Stimulated activated CD4-positive, alpha-beta T cell treated with anti-CD3 and anti-CD28 coated beads, Interleukin-15, amount 100 ng/mL, for 24 hours (primary cell): ENCODE measurements around the gene SNRNP200.
A peak's percentile ranks its signal among the peaks of the same experiment; 100 is the strongest.

Source experiments
- DNase-seq: peaks from one replicate; pipeline ENCODE4 v3.0.0-alpha.2; 2020

The SNRNP200 gene

DNA sequence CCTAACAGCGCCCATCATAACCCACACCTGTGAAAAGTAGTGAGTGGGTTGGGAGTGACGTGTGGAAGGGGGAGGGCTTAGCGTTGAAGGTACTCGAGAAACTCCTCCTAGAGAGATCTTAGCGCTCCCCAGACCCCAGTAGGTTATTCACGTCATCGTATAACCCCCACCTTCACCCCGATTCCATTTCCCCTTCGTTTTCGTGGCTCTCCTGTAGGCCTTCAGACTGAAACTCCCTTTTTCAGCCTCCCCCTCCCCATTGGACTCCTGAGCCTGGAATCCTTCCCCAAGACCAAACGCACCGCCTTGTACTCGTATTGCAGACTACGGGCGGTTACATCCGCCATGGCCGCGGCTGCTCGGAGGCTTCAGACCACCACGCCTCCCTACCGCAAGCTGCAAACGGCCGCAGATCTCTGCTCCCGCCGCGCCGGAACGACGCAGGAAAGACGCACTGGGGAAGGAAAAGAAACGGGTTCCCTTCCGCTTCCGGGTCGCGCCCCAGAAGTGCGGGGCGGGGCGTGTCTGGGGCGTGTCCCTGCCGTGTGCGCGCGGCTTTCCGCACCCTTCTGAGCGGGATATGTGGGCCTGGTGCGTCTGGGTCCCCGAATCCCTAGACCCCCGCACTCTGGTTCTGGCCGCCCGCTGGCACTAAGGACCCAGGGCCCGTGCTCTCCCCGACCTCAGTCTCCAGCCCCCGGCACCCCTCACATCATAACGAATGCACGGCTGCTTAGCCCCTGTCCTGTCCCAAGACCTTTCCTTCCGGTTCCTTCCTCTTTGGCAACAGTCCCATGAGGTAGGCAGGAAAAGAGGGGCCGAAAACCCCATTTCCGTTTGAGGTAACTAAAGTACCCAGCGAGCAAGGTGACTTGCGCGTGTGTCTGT is at the start of gene SNRNP200:
Gene SNRNP200, minus strand, starts transcription at position 456 of the 888 bp plus-strand sequence. Its CDS starts 109 bp downstream, at position 347.
- DNase-seq: peak; percentile 95

DNA sequence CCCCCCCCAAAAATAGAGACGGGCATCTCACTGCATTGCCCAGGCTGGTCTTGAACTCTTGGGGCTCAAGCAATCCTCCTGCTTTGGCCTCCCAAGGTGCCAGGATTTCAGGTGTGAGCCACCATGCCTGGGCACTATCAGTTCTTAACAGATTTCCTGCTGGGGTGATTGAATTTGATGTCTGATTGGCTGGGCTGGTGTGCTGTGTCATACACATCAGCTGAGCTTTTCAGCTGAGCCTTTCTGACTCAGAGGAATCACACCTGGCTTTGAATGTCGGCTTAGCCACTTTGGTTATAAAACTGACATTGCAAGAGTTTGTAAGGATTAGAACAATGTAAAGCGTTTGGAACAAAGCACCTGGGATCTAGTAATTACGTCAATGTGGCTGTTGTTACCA is 49.1 kb upstream of the SNRNP200 start:
- DNase-seq: no peak

DNA sequence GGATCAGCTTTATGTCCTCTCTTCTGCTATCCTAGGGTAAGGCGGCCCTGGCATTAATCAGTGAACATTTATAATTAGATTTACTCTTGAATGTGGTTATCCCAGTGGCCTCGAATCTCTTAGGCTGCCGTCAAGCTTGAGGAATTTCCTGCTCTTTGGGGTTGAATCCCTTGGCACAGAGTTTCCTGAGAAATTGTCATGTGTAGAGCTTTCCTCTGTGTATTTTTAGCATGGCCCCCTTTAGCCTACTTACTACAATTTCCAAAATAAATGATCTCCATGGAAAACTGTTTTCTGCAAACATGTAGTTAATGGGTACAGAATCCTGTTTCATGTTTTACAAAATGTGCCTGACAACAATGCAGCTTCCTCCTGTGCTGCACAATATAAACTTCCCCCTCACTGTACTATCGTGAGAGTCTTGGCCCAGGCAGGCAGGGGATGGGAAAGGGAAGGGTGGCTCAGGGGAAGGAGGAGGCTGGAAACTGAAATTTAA is 48.3 kb upstream of the SNRNP200 start:
- no peak for DNase-seq

DNA sequence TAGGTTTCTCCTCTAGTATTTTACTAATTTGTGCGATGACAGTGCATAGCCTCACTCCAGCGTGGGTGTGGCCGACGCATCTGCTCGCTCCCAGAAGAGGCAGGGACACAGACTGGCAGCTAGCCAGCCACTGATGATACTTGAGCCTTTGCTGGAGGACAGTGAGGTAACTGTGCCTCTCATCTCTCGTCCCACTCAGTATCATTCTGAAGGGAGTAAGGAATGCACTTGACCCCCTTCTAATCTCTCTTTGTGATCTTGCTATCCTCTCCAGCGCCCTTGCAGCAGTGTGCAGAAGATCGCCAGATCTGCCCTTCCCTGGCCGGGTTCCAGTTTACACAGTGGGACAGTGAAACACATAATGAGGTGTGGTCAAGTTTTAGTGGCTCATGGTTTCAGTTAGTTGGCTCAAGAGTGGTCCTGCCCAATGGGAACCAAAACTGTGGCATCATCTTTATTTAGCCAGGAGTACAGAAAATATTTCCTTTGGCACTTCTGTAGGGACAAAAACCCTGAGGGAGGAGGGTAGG is 47.8 kb upstream of the SNRNP200 start:
- DNase-seq: no peak

DNA sequence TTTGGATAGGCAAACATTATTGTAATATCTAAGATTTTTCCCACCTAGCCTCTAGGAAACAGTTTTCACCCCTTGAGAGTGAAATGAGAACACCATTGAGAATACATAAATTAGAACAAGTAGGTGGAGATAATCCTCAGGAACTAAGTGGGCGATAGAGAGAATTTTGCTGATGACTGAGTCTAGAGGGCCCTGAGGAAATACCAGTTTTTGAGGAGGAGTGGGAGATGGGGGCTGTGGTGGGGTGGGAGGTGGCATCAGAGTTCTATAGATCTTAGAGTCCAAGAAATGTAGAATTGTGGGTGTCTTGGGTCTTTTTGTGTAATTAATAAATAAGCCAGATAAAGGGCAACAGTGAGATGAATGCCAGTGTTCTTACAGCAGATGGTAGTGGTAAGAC is 42.0 kb upstream of the SNRNP200 start:
- DNase-seq: no peak

DNA sequence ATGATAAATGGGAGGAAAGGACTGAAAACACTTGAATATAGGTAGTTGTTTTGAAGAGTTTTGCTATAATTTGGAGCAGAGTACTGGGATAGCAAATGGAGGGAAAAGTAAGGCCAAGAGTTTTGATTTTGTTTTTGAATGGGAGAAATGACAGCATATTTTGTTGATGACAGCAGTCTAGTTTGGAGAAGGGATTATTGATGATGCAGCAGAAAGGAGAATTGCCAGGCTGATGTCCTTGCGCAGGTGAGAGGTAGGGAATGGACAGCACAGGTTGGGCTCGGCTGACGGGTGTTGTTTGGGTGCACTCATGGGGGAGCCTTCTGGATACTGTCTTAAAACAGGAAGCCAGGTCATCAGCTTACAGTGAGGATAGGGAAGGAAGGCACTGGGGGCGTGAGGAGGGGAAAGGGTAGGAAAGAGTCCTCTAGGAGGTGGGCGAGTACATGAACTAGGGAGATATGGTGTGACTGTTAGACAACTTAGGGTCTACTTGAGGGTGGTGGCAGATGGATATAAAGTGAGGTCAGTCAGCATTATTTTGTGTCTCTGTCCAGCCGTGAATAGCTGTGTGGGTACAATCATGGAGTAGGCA is 40.6 kb upstream of the SNRNP200 start:
- no peak for DNase-seq

DNA sequence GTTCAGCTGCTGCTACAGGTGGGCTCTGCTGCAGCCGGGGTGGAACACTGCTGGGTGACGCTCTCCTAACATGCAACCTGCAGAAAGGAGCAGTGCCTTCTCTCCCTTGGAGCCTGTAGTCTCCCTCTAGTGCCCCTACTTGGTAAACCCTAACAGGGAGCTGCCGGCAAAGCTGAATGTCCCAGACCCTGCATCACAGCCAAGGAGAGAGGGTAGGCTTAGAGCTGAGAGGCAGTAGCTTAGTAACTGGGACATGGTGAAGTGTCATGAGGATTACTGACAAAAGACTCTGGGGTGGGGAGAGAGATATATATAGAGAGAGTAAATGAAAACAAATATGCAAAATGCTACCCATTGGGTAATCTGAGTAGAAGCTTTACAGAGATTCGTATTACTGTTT is 40.1 kb upstream of the SNRNP200 start:
- no peak for DNase-seq

DNA sequence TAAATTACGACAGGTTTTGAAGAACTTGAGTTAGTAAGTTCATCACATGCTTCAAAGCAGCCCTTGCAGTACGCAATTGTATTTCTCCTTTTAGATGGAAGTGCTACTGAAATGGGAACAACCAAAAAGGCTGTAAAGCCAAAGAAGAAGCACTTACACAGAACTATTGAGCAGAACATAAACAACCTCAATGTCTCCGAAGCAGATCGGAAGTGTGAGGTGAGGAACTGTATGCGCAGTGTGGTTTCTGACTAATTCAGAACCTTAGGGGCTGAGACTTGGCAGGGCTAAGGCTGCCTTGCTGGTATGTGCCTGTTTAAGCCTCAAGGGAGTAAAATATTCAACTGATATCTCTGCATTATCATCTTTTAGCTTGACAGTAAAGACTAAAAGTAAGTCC is 38.7 kb upstream of the SNRNP200 start:
- DNase-seq: peak; percentile 46

DNA sequence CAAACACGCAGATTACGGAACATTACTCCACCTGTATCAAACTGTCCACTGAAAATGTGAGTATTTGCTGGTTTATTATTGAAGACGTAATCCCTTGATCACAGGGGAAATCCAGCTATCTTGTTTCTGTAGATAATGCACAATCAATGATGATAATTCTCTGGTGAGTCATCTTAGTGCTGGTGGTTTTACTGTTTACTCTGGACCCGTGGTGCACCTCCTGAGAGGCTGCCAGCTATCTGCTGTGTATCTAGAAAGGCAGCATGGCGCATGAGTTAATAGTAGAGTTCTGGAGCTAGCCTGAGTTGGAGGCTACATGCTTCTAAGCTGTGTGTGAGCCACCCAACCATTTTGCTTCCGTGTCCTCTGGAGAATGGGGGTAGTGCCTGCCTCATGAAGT is 36.7 kb upstream of the SNRNP200 start:
- DNase-seq: peak; percentile 40

DNA sequence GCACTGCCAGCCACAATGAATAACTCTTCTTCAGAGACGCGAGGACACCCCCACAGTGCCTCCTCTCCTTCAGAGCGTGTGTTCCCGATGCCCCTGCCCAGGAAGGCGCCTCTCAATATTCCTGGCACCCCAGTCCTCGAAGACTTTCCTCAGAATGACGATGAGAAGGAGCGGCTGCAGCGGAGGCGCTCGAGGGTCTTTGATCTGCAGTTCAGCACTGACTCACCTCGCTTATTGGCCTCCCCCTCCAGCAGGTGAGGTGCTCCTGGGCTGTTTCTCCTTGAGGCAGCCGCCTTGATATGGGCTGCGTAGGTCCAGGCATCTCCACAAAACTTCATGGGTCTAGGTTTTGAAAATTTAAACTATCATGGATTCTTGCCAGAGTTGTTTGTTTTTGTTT is 36.3 kb upstream of the SNRNP200 start:
- no peak for DNase-seq

DNA sequence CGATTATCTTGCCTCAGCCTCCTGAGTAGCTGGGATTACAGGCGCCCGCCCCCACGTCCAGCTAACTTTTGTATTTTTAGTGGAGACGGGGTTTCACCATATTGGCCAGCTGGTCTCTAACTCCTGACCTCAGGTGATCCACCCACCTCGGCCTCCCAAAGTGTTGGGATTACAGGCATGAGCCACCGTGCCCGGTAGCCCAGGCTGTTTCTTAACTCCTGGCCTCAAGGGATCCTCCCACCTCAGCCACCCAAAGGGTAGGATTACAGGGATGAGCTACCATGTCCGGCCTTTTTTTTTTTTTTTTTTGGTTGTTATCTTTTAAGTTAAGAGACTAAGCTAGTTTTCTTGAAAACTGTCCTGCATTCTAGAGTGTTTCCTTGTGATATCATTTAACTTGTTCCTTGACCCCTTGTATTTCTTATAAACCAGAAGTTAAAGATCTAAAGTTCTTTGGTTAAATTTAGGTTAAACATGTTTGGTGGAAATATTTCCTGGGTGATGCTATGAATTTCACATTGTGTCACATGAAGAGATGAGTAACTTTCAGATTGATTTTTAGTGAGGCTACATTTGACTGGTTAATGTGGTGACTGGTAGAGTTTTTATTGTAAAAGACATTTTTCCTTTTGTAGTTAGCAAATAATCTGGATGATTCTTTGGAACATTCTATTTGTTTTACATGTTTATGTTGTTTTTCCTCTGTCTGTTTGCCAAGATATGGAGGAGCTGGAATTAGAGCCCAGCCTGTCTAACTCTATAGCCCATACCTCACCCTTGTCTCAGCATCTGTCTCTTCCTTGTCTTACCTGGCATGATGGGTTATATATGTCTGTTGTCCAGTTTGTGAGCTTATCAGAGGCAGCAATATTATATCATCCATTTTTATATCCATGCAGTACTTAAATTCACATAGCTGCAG is 35.4 kb upstream of the SNRNP200 start:
- no peak for DNase-seq

DNA sequence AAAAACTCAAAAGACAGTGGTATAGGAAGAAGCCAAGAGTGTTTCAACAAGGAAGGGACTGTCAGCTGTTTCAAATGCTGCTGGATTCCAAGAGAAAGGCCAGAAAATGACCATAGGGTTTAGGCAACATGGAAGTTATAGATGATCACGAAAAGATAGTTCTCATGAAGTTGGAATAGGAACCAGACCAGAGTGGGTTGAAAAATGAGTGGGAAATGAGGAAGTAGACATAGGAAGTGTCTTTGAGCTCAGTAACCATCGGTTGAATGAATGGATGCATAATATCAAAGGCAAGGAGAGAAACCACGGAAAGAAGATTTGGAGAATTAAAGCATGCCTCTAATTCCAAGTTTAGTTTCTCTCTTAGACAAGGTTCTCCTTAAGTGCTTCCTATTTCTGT is 31.5 kb upstream of the SNRNP200 start:
- DNase-seq: no peak

DNA sequence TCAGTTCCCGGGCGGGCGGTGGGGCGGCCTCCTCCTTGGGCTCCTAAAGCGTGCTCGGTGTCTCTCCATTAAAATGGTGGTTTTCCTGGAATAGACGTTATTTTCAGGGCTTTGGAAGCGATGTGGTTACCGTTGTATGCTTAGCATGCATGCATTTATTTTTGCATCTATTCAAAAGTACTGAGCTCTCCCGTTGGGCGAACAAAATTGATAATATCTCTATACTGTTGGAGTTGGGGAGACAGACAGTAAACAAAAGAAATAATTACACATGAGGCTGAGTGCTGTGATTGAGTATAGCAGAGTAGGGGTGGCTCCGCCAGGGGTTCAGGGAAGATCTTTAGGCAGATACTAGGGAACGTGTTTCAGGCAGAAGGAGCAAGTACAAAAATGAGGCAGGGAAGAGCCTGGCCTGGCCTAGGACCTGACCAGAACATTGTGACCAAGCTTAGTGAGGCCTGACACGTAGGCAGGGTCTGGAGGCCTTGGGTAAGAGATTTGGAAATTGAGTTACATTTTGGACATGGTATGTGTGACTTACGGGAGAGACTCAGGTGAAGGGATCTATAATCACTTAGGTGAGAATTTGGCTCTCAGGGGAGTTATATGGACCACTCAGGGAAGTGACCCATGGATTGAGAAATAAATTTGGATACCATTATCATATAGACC is 30.9 kb upstream of the SNRNP200 start:
- no peak for DNase-seq

DNA sequence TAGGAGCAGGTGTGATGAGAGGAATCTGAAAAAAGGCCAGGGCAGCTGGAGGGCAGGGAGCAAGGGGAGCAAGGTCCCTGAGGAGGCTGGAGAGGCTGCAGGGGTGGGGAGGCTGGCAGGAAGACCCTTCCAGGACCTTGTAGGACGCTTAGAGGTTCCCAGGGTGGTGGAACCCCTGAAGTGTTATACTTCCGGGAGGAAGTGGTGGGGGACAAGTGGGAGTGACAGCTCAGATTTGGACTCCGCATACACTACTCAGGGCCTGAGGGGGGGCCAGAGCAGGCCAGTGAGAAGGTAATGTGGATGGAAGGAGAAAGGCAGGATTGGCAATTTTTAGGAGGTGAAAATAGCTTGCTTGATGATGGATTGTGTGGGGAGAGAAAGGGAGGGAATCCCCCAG is 28.4 kb upstream of the SNRNP200 start:
- no peak for DNase-seq

DNA sequence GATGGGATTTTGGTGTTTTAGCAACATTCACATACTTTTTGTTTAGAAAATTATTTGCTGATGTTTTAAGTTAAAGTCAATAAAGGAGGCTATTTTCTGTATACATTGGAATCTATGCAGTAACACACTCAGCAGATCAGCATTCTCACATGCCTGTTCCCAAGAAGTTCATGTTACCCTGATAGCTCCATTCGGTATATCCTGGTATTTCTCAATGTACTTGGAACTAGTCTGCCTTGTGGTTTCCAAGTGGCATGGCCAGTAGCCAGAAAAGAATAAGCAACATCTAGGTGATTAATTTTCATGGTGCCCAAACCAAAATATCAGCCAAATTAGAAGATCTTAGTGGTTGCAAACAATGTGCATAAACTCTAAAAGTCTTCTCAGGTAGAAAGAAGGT is 25.1 kb upstream of the SNRNP200 start:
- no peak for DNase-seq

DNA sequence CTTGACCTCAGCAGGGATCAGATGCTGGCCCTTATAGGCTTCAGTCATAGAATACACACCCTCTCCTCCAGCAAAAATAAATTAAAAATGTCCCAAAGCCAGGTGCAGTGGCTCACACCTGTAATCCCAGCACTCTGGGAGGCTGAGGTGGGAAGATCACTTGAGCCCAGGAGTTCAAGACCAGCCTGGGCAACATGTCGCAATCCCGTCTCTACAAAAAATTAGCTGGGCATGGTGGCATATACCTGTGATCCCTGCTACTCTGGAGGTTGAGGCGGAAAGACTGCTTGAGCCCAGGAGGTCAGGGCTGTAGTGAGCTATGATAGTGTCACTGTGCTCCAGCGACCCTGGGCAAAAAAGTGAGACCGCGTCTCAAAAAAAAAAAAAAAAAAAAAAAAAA is 24.5 kb upstream of the SNRNP200 start:
- DNase-seq: no peak

DNA sequence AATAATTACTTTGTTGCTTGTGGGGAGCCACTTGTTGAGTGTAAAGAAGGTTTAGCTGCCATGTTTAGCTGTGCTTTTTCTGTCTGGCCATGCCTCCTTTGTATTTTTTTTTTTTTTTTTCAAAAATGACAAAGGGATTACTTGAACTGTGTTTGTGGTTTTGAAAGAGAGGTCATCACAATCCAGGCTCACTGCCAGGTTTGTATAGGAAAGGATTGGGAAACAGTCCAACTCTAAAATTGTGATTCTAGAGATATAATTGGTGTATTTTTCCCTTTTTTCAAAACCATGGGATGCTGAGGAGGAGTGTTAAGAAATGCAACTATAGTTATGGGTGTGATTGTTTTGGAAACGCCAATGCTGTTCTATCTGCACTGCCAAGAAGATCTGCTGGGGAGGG is 24.1 kb upstream of the SNRNP200 start:
- DNase-seq: no peak

DNA sequence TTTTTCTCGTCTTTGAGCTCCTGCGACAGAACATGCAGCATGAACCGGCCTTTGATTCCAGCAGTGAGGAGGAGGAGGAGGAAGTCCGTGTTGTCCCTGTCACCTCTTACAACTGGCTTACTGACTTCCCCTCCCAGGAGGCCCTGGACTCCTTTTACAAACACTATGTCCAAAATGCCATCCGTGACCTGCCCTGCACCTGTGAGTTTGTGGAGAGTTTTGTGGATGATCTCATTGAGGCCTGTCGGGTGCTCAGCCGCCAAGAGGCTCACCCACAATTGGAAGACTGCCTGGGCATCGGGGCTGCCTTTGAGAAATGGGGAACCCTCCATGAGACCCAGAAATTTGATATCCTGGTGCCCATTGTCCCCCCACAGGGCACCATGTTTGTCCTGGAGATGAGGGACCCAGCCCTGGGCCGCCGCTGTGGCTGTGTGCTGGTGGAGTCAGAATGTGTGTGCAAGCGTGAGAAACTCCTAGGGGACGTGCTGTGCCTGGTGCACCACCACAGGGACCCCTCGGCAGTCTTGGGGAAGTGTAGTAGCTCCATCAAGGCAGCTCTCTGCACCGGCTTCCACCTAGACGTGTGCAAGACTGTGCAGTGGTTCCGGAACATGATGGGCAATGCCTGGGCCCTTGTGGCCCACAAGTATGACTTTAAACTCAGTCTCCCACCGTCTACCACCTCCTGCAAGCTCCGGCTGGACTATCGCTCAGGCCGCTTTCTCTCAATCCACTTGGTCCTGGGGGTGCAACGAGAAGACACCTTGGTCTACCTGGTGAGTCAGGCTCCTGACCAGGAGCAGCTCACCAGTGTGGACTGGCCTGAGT is 21.9 kb upstream of the SNRNP200 start:
- no peak for DNase-seq

DNA sequence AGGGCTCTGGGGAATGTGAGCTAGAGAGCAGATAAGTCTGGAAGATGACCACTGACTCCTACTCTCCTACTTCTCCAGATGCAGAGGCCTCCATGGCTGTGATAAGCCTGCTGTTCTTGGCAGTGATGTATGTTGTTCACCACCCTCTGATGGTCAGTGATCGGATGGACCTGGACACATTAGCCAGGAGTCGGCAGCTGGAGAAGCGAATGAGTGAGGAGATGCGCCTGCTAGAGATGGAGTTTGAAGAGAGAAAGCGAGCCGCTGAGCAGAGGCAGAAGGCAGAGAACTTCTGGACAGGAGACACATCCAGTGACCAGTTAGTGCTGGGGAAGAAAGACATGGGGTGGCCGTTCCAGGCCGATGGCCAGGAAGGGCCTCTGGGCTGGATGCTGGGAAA is 21.2 kb upstream of the SNRNP200 start:
- DNase-seq: no peak

DNA sequence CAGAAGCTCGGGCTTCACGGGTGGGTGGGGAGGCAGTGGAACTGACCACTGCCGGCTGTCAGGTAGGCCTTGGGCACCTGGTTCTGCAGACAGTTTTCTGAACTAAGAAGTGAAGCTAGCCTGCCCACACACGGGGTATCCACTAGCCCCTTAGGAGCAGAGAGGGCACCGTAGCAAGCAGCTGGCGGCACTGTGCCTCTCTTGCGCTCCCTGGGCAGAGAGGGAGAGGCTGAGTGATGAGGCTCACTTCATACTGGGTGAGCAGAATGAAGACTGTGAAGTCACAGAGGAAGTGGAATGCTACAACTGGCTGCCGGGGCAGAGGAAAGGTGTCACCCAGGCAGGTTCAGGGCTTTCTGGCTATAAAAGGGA is 20.5 kb upstream of the SNRNP200 start:
- DNase-seq: peak; percentile 49

DNA sequence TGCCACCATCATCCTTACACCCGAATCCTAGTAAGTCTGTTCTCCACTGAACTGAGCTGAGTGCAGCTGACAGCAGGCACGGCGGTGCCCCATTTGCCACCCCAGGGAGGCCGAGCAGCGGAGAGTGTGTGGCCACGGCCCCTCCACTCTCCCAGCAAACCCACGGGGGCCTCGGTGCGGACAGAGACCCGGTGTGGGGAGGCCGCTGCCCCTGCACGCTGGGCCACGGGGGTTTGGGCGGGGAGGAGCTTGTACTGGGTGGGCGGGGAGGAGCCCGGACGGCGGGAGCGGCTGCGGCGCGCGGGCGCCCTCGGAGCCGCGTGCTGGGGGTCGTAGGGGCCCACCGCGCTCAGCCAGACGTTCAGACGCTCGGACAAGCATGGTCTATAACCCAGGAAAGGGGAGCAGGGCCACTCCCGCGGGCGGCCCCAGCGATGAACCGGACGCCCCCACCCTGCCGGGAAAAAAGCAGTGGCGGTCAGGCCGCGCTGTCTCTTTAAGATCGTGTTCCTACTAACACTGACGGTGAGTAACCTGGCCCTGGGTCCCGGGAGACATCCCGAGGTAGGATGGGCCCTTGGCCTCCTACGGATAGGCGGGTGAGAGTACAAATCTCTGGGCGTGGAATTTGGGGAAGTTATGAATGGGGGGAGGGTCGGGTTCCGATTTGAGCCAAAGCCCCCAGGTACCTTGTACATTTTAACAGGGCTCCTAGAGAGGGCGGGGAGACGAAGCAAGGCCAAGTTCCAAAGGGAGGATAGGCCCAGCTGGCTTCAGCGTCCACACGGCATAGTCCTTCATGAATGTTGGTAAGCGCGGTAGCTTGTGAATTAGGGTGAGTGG is 19.9 kb upstream of the SNRNP200 start, which contains the start of gene ITPRIPL1:
Gene ITPRIPL1, plus strand, starts transcription at position 277 of the 843 bp plus-strand sequence. Its CDS starts 523 bp downstream, at position 800.
- peak; percentile 68 for DNase-seq
